HepG2 (cell line): ENCODE measurements around the gene MRGPRG. TPM values are rescaled to one million over a fixed set of nuclear protein-coding genes. Genes with fewer than 3 reads are reported as not detected.

Experiments used
- ATAC-seq: fragments of 200-7000 bp; cut with Tn5 transposase; 3 replicates; pipeline ENCODE4 v1.9.1; 2020; ENCODE audit warnings: mild to moderate bottlenecking, moderate library complexity
- BruUV-seq: library from RNA; stranded (reverse); fragments of 400-500 nt; replicated peaks from 2 replicates; lab custom pipeline; 2021; lab: Mats Ljungman, UMichigan
- CTCF ChIA-PET: fragments of 300-600 bp; formaldehyde crosslinking; extraction: SDS; loops from one replicate; lab custom pipeline; 2021; ENCODE audit warnings: low total read pairs, inconsistent platforms, low intra/inter-chr PET ratio; lab: Yijun Ruan, JAX
- POLR2A ChIA-PET: fragments of 350-600 bp; sonication (Branson Sonifier 250); formaldehyde crosslinking; loops from one replicate; lab custom pipeline; 2020; ENCODE audit warnings: antibody characterized with exemption, inconsistent platforms; lab: Yijun Ruan, JAX
- DNase-seq: peaks from one replicate; pipeline ENCODE4 v3.0.0-alpha.2; 2015; ENCODE audit warnings: low spot score
- FAIRE-seq: peaks from 3 replicates; lab custom pipeline; 2011; peaks lifted over from hg19 to GRCh38; lab: Jason Lieb, UNC
- H2AFZ ChIP-seq: one replicate; pipeline ENCODE4 v1.6.1; 2011; ENCODE audit warnings: low read length, inconsistent platforms
- H3K27ac ChIP-seq: fragments of 300-600 bp; 3 replicates; pipeline ENCODE4 v1.8.0; 2011; ENCODE audit warnings: mixed run types, mild to moderate bottlenecking, mixed read lengths, low read length, inconsistent platforms; ENCODE audit not compliant: insufficient read depth; ENCODE audit errors: extremely low read length
- H3K27me3 ChIP-seq, 2 experiments: fragments of 200-600 bp in 1 of 2; 2 replicates in 1 of 2; 3 replicates in 1 of 2; pipeline versions ENCODE4 v1.6.0 to v1.8.0; 2011; ENCODE audit warnings: low read length in 2 of 2, mild to moderate bottlenecking in 2 of 2, moderate library complexity in 2 of 2, inconsistent platforms in 1 of 2; ENCODE audit not compliant: insufficient read depth in 2 of 2, control insufficient read depth in 1 of 2
- H3K36me3 ChIP-seq, 2 experiments: fragments of 200-600 bp in 1 of 2; replicated peaks in 1 of 2; 2 replicates in 1 of 2; 3 replicates in 1 of 2; pipeline versions ENCODE4 v1.5.1 to v1.8.0; 2011; ENCODE audit warnings: low read length in 2 of 2, inconsistent platforms in 1 of 2; ENCODE audit not compliant: insufficient read depth in 2 of 2, control insufficient read depth in 1 of 2
- H3K4me1 ChIP-seq: 2 replicates; pipeline ENCODE4 v1.5.1; 2012; ENCODE audit warnings: low read length, inconsistent platforms; ENCODE audit not compliant: insufficient read depth
- H3K4me2 ChIP-seq: 2 replicates; pipeline ENCODE4 v1.6.0; 2011; ENCODE audit warnings: low read depth, low read length, inconsistent platforms
- H3K4me3 ChIP-seq, 3 experiments: fragments of 200-600 bp in 1 of 3; sonication (generic), shearing (Covaris generic) in 1 of 3; replicated peaks in 1 of 3; 2 replicates each; pipeline ENCODE4 v1.5.1; 2011 to 2016; ENCODE audit warnings: low read length in 3 of 3, inconsistent platforms in 2 of 3, low read depth in 2 of 3, mild to moderate bottlenecking in 2 of 3, control low read depth in 1 of 3, mixed read lengths in 1 of 3; ENCODE audit not compliant: insufficient read depth in 1 of 3
- H3K79me2 ChIP-seq: one replicate; pipeline ENCODE4 v1.6.1; 2011; ENCODE audit warnings: low read length, inconsistent platforms; ENCODE audit not compliant: insufficient read depth
- H3K9ac ChIP-seq: 2 replicates; pipeline ENCODE4 v1.6.0; 2011; ENCODE audit warnings: mild to moderate bottlenecking, low read depth, low read length, inconsistent platforms; ENCODE audit not compliant: insufficient read depth
- H3K9me3 ChIP-seq: 2 replicates; pipeline ENCODE4 v1.5.1; 2012; ENCODE audit warnings: mild to moderate bottlenecking, low read length
- H4K20me1 ChIP-seq: 2 replicates; pipeline ENCODE4 v1.6.0; 2011; ENCODE audit warnings: inconsistent platforms, mild to moderate bottlenecking, low read length, moderate library complexity; ENCODE audit not compliant: insufficient read depth
- KDM3A ChIP-seq: IDR thresholded peaks from 2 replicates; pipeline ENCODE4 v1.6.1; 2018; ENCODE audit warnings: low read depth, missing compliant biosample characterization
- MAFF ChIP-seq: IDR thresholded peaks from 2 replicates; pipeline ENCODE4 v1.6.1; 2011; ENCODE audit warnings: low read depth, low read length, improper control_type of control experiment
- MED1 ChIP-seq: sonication (generic); formaldehyde crosslinking; IDR thresholded peaks from 2 replicates; pipeline ENCODE4 v1.4.0; 2020; ENCODE audit warnings: missing genetic modification reagents
- PTBP1 ChIP-seq: fragments of 200-400 bp; formaldehyde crosslinking; IDR thresholded peaks from 2 replicates; pipeline ENCODE4 v1.6.1; 2018; ENCODE audit warnings: low read length, low read depth; ENCODE audit not compliant: poor library complexity, severe bottlenecking
- RBAK ChIP-seq: sonication (generic); formaldehyde crosslinking; IDR thresholded peaks from 2 replicates; pipeline ENCODE4 v1.5.1; 2020; ENCODE audit warnings: mild to moderate bottlenecking, missing genetic modification reagents
- TP53 ChIP-seq: sonication (generic); formaldehyde crosslinking; conservative IDR thresholded peaks from 2 replicates; pipeline ENCODE4 v1.4.0; 2020; ENCODE audit warnings: missing genetic modification reagents
- ZNF24 ChIP-seq: fragments of 450-650 bp; IDR thresholded peaks from 2 replicates; pipeline ENCODE4 v1.6.1; 2017; ENCODE audit warnings: antibody characterized with exemption, mild to moderate bottlenecking
- ZNF3 ChIP-seq: IDR thresholded peaks from 2 replicates; pipeline ENCODE4 v1.7.0; 2017; ENCODE audit warnings: inconsistent platforms
- ZSCAN21 ChIP-seq: sonication (generic); formaldehyde crosslinking; IDR thresholded peaks from 2 replicates; pipeline ENCODE4 v1.8.0; 2022; ENCODE audit warnings: mild to moderate bottlenecking, missing genetic modification reagents, moderate library complexity, borderline replicate concordance
- WGBS: methylation state at CpG from one replicate; pipeline ENCODE4 v1.1.6; 2017; ENCODE audit warnings: low lambda C conversion rate; 5-methylcytosine and 5-hydroxymethylcytosine counted together
- in situ Hi-C: cut with HindIII; loops from 2 replicates; pipeline ENCODE4 v1.10.0; 2017; ENCODE audit warnings: low pct_unique_long_range_greater_than_20kb; ENCODE audit not compliant: extremely low pct_ligation_motif_present
- intact Hi-C: fragments of 100-400 bp; cut with micrococcal nuclease; formaldehyde crosslinking; loops from one replicate; pipeline ENCODE4 v1.10.0; 2022; ENCODE audit not compliant: unreplicated experiment
- polyA plus RNA-seq, 8 experiments: library from polyadenylated mRNA; depleted of rRNA in 3 of 8; stranded (reverse) in 7 of 8; unstranded in 1 of 8; fragments of >200 nt; fragmentation: Illumina TruSeq in 4 of 8; extraction: Trizol in 4 of 8; gene quantifications; 2 replicates each; pipeline versions ENCODE4 v1.2.1 to v1.2.3, GENCODE V29; 2011 to 2016; ENCODE audit warnings: low read depth in 4 of 8, missing spikeins in 1 of 8, mixed read lengths in 1 of 8; ENCODE audit not compliant: insufficient read depth in 1 of 8
- total RNA-seq, 5 experiments: library from RNA; depleted of rRNA; stranded (reverse); fragments of >200 nt; fragmentation: Illumina TruSeq; extraction: Trizol; gene quantifications; 2 replicates each; pipeline ENCODE4 v1.2.3, GENCODE V29; 2016; ENCODE audit warnings: low read depth in 1 of 5
- TF ChIP-seq, protein P1 (sequence below): sonication (generic); formaldehyde crosslinking; IDR thresholded peaks from 2 replicates; pipeline ENCODE4 v1.5.0; 2020; ENCODE audit warnings: missing genetic modification reagents
- TF ChIP-seq, protein P2 (sequence below): sonication (generic); formaldehyde crosslinking; IDR thresholded peaks from 2 replicates; pipeline ENCODE4 v1.4.0; 2020; ENCODE audit warnings: low read depth, mild to moderate bottlenecking, missing genetic modification reagents

MRGPRG gene
- total and polyA plus RNA-seq, 2 of the 13 experiments (the other 11 are each of a cell fraction or from before 2014, with no cell fraction given) = not detected

GRCh38 chr11:3199537-3200295, 18.9 kb downstream of the MRGPRG start (continued):
- TF ChIP-seq RBAK (CRISPR knock-in tag) (no peak), ZNF3 (no peak), MED1 (no peak), ZNF24 (no peak), PTBP1 (no peak)
- TF ChIP-seq, protein P1, sequence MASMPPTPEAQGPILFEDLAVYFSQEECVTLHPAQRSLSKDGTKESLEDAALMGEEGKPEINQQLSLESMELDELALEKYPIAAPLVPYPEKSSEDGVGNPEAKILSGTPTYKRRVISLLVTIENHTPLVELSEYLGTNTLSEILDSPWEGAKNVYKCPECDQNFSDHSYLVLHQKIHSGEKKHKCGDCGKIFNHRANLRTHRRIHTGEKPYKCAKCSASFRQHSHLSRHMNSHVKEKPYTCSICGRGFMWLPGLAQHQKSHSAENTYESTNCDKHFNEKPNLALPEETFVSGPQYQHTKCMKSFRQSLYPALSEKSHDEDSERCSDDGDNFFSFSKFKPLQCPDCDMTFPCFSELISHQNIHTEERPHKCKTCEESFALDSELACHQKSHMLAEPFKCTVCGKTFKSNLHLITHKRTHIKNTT (CRISPR knock-in tag) = no peak
- TF ChIP-seq, all 625 proteins: peak for 0

GRCh38 chr11:3198815-3199214, 19.8 kb downstream of the MRGPRG start:
- peaks cover 25 to 88% of the 10 kb centered on the region in 2 experiments; a peak in 4 of 5 replicates for H3K27me3 ChIP-seq
- no peak overlapping the region for H2AFZ ChIP-seq
- BruUV-seq = no TSS peak
- no peak overlapping the region for H3K9ac ChIP-seq
- H3K4me1 ChIP-seq = no peaks in the 10 kb centered on the region
- DNase-seq (no peak), ATAC-seq (no peak), FAIRE-seq (no peak)
- TF ChIP-seq TP53 (CRISPR knock-in tag) (no peak), MAFF (no peak), ZSCAN21 (CRISPR knock-in tag) (no peak), KDM3A (CRISPR knock-in tag) (no peak)
- TF ChIP-seq, protein P2, sequence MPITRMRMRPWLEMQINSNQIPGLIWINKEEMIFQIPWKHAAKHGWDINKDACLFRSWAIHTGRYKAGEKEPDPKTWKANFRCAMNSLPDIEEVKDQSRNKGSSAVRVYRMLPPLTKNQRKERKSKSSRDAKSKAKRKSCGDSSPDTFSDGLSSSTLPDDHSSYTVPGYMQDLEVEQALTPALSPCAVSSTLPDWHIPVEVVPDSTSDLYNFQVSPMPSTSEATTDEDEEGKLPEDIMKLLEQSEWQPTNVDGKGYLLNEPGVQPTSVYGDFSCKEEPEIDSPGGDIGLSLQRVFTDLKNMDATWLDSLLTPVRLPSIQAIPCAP = no peak
- intact Hi-C loops = no loop called here
- ChIA-PET POLR2A (no interaction called here), CTCF (no interaction called here)
- H4K20me1 ChIP-seq = 0 out of 2 replicates have a peak, but pooled peaks cover 7% of the 10 kb centered on the region
- H3K4me3 ChIP-seq = no peak overlapping the region
- WGBS = 39% methylated on average over 3 of the region's 15 CpGs
- no peaks in the 10 kb centered on the region for H3K36me3 ChIP-seq
- no peaks in the 10 kb centered on the region for H3K79me2 ChIP-seq
- H3K9me3 ChIP-seq = no peaks in the 10 kb centered on the region
- H3K27ac ChIP-seq = no peak overlapping the region
- in situ Hi-C loops = no loop called here
- H3K4me2 ChIP-seq = no peak overlapping the region
